HG02678 (cell line): Measurements from ENCODE around the gene ZNF408.
A peak's percentile ranks its signal among the peaks of the same experiment; 100 is the strongest.
"Not testable (repeated sequence)": the region's sequence is repeated elsewhere in the genome, so short reads cannot be mapped to it uniquely, and the experiment has no call there.

ENCODE experiments used
- ATAC-seq: cut with Tn5 transposase; IDR thresholded peaks from one replicate; pipeline ENCODE4 v1.9.1; 2021; ENCODE audit warnings: mild to moderate bottlenecking, moderate library complexity; ENCODE audit not compliant: unreplicated experiment

ZNF408 gene

GRCh38 chr11:46700241-46701077 is at the start of gene ZNF408, which contains the start of gene ARHGAP1:
ZNF408 (plus strand) TSS chr11:46701031; CDS start chr11:46701048, 17 bp downstream.
ARHGAP1 (minus strand) TSS chr11:46700619; CDS start chr11:46696107, 4,512 bp downstream.
- ATAC-seq = peak; percentile 96

GRCh38 chr11:46655631-46656030 is 45.2 kb upstream of the ZNF408 start:
- no peak for ATAC-seq

DNA sequence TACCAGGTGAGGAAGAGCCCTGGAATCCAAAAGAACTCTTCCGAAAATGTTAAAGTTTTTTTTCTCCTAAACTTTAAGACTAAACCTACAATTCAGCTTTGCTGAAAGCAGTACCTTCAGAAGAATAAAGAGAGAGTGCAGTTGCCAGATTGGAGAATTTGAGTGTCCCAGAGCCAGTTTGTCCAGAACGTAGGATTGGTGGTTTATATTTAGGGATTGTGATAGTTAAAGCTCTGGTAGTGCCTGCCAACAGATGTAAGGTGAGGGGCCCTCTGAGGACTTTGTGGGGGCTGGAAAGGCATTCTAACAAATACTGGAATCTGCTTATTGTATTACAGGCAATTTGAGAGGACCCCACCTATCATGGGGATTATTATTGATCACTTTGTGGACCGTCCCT is 43.6 kb upstream of the ZNF408 start:
- no peak for ATAC-seq

- no peak for ATAC-seq
Observed at GRCh38 chr11:46658259-46658658, 42.6 kb upstream of the ZNF408 start.

DNA sequence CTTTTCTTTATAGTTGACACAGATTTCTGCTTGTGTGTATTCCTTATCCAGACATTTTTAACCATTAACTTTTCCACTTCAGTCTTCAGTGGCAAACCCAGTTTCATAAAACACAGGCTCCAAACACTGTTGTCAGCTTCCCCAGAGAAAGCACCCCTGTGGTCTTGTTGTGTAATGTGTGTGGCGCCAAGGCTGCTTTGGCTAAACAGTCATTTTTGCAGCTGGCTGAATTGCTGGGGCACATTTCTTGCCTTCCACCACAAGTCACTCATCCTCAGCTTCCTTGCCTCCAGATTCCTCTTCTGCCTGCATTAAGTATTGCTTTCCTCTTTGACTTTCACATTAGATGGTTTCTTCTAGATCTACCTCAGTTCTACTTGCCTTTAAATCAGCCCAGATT is 40.9 kb upstream of the ZNF408 start:
- no peak for ATAC-seq

DNA sequence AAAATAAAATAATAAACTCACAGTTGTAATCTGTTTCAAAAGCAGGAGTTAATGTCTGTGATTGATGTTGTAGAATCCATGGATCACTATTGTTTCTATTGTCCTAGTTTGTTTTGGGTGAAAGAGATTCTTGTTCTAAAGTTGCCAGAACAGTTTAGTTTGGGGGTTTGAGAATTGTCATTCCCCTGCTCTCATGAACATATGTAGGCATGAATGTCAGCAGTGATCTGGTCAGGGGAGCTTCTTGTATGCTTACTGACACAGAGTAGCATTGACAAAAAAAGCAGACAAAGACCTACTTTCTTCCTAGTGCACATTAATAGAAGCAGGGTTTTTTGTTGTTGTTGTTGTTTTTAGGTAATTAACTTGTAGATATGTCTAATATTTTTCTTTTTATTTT is 39.0 kb upstream of the ZNF408 start:
- no peak for ATAC-seq

- no peak for ATAC-seq
Observed at GRCh38 chr11:46662366-46662765, 38.5 kb upstream of the ZNF408 start.

- no peak for ATAC-seq
Observed at GRCh38 chr11:46663277-46663940, 37.4 kb upstream of the ZNF408 start.

GRCh38 chr11:46664612-46665011 is 36.2 kb upstream of the ZNF408 start:
- no peak for ATAC-seq

- ATAC-seq = no peak
Observed at GRCh38 chr11:46665356-46665755, 35.5 kb upstream of the ZNF408 start.

DNA sequence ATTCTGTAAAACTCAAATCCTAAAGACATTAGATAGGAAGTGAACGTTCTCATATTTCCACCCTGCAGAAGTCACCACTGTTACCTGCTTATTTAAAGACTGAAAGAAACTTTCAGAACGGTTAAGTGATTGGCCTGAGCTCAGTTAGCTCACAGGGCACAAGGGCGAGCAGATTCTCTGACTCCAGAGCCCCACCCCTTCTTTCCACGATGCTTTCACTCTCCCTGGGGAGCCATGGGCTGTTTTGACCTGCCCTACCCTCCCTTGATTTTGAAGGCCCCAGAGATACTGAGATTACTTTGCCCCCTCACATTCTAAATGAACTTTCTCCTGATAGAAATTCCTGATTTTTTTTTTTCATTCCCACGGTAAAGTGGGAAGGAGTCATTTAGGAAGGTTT is 34.3 kb upstream of the ZNF408 start:
- ATAC-seq = no peak

DNA sequence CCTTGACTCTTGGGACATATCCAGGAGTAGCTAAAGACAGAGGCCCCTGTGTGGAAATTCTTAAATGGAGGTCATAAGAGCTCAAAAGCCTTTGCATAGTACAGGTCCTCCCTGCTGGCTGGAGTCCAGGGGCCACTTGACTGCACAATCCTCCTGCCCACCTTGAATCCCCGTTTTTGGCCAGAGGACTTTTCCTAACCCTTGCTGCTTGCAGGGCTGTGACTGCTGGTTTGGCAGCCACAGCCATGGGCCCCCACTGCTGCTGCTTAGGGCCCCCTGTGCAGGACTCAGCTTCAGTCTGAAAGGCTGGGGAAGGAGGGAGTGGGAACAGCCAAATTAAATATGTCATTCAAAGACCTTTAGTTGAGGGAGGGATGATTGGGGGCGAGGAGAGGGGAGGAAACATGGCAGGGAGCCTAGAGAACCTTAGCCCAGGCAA is 33.8 kb upstream of the ZNF408 start:
- ATAC-seq = no peak

DNA sequence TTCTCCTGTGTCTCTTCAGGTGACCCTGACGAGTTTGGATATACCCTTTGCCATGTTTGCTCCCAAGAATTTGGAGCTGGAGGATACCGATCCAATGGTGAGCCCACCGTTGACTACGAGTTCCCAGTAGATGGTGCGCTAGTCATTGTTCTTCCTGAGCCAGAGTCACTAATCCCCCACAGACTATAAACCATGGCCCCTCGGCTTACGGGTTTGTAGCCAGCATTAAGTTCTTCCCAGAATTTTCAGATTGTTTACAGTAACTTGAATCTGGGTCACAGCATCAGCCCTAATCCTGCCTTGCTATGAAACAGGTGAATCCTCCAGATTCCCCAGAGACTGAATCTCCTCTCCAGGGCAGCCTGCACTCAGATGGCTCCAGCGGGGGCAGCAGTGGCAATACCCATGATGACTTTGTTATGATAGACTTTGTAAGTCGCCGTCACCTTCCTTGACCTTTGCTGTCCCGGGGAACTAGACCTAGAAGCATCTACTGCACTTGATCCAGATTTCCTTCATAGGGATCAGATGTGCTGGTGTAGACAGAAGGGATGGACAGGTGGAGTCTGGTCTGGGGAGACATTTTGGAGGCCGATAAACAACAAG is 32.2 kb upstream of the ZNF408 start:
- ATAC-seq = no peak

DNA sequence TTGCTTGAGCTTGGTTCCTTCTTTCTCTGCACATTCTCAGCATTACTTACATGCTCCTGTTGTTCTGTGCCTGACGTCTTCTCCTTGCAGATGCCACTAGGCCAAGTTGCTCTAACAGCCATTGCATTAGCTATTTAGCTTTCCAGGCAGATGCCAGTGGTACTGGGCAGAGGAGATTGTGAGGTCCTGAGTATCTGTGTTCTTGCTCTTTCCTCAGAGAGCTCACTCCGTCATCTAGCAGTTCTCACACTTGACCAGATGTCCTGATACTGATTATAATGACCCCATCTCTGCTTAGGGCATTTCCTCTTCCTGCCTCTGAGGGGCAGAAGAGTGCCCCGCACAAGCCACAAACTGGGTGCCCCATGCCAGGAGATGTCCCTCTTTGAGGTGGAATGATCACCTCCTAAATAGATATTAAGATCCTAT is 31.1 kb upstream of the ZNF408 start:
- no peak for ATAC-seq

GRCh38 chr11:46670521-46670920 is 30.3 kb upstream of the ZNF408 start:
- not testable (repeated sequence) for ATAC-seq

DNA sequence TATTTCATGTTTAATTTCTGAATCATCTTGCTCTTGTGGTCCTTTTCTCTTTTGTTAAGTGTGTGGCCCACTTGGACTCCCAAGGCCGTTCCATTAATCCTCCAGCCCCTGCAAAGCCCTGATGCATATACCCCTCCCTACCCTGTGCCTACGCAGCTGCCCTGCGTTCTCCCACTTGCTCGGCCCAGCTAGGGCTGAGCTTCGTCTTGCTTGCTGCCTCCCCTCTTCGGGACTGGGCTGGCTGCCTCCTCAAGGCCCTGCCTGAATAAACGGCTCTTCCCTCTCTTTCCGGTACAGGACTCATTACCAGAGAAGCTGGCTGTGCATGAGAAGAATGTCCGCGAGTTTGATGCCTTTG is 28.9 kb upstream of the ZNF408 start:
- no peak for ATAC-seq

GRCh38 chr11:46672381-46672839 is 28.4 kb upstream of the ZNF408 start:
- no peak for ATAC-seq

GRCh38 chr11:46673713-46674462 is 26.9 kb upstream of the ZNF408 start:
- ATAC-seq = no peak

DNA sequence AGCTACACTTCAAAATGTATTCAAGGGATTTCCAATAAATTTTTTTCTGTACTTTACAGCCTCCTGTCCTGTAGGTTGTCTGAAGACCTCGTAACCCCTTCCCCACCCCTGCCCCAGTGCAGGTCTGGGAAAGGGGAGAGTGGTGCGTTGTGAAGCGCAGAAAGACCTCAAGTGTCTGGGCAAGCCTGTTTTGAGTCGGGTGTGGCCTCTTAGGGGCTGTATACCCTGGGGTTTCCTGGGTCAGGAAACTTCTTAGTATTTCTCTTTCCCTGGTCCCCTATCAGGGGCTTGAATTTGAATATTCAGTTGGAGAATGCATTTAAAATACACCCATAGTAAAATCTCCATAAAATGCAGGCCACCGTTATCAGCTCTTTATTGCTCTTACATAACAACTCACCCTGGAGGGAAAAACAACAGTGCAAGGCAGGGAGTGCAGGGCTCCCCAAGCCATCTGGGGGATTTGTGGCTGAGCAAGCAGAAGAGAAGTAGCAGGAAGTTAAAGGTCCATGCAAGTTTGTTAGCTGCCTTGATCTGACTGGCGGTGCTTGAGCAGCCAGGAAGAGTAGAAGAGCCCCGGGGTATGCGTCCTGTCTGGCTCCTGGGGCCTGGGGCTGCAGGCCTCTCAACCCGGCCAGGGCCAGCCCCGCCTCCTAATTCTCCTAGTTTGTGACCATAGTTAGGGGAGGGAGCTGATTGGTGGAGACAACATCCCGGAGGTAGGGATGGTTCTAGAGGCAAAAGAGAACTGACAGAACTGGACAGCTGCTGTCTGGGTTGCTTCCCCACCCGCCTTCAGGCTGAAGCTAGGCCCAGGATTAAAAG is 26.2 kb upstream of the ZNF408 start:
- ATAC-seq = no peak

GRCh38 chr11:46675288-46675851 is 25.5 kb upstream of the ZNF408 start:
- no peak for ATAC-seq
